Aorta (tissue), 5 donors: Measurements from ENCODE around the gene TAF6. TPM values are rescaled to one million over a fixed set of nuclear protein-coding genes. Genes with fewer than 3 reads are reported as not detected.
A peak's percentile ranks its signal among the peaks of the same experiment; 100 is the strongest.
"Not testable (repeated sequence)": the region's sequence is repeated elsewhere in the genome, so short reads cannot be mapped to it uniquely, and the experiment has no call there.

ENCODE experiments used
- ATAC-seq: fragments of 200-7000 bp; cut with Tn5 transposase; one replicate; pipeline ENCODE4 v1.9.1; 2022; ENCODE audit warnings: moderate library complexity; ENCODE audit not compliant: low FRiP score
- DNase-seq, 2 donors: peaks; one replicate each; pipeline ENCODE4 v3.0.0-alpha.2; 2020
- H3K27ac ChIP-seq, 2 donors: one replicate each; pipeline ENCODE4 v1.5.1; 2013; ENCODE audit warnings: low read length in 2 of 2, mild to moderate bottlenecking in 2 of 2, moderate library complexity in 2 of 2, control low read depth in 1 of 2, inconsistent platforms in 1 of 2, low read depth in 1 of 2
- H3K27me3 ChIP-seq, 2 donors: one replicate each; pipeline ENCODE4 v1.6.1; 2013; ENCODE audit warnings: control low read depth in 1 of 2, low read length in 1 of 2, mild to moderate bottlenecking in 1 of 2, moderate library complexity in 1 of 2; ENCODE audit not compliant: insufficient read depth in 2 of 2, control insufficient read depth in 1 of 2
- H3K36me3 ChIP-seq, 2 donors: one replicate each; pipeline ENCODE4 v1.6.1; 2013; ENCODE audit warnings: control low read depth in 1 of 2, low read length in 1 of 2, mild to moderate bottlenecking in 1 of 2; ENCODE audit not compliant: insufficient read depth in 2 of 2, control insufficient read depth in 1 of 2
- H3K4me1 ChIP-seq, 2 donors: one replicate each; pipeline ENCODE4 v1.6.1; 2013; ENCODE audit warnings: low read length in 2 of 2, control low read depth in 1 of 2, mild to moderate bottlenecking in 1 of 2, moderate library complexity in 1 of 2; ENCODE audit not compliant: insufficient read depth in 2 of 2, control insufficient read depth in 1 of 2
- H3K4me3 ChIP-seq, 2 donors: one replicate each; pipeline ENCODE4 v1.5.1; 2013; ENCODE audit warnings: low read length in 2 of 2, control low read depth in 1 of 2, mild to moderate bottlenecking in 1 of 2
- H3K9me3 ChIP-seq: one replicate; pipeline ENCODE4 v1.6.1; 2013; ENCODE audit warnings: mild to moderate bottlenecking, low read length; ENCODE audit not compliant: control insufficient read depth
- WGBS, 2 donors: extraction: QIAGEN DNeasy Blood & Tissue Kit; methylation state at CpG; one replicate each; pipeline ENCODE4 v1.1.7; 2013; 5-methylcytosine and 5-hydroxymethylcytosine counted together
- intact Hi-C, 2 donors: fragments of 100-400 bp; cut with DNase I; formaldehyde crosslinking; loops; one replicate each; pipeline versions ENCODE4 v1.14.2 to v1.15.0; 2022
- polyA plus RNA-seq, 2 donors: library from polyadenylated mRNA; stranded (reverse); fragments of 200-250 nt; gene quantifications; one replicate each; pipeline ENCODE4 v1.2.3, GENCODE V29; 2013
- total RNA-seq, 2 donors: library from RNA; stranded (reverse); fragmentation: NEBNext Ultra II Directional; extraction: Animal tissue kit (Norgen Biotek cat#: 25700); gene quantifications; one replicate each; pipeline ENCODE4 v1.2.1, GENCODE V29; 2021
- donor health status: healthy with polysubstance abuse.
- donor health status: Bipolar disorder and iron deficiency.
- donor health status: DM: no; HTN: no; CAD: no.
- donor health status: DM: no; HTN: no; CAD: no.
- donor health status: DM: yes; HTN: yes; CAD: no.

TAF6 gene
- total and polyA plus RNA-seq, 4 donors, result 24.2 to 39.3 (median 35.2) TPM

DNA sequence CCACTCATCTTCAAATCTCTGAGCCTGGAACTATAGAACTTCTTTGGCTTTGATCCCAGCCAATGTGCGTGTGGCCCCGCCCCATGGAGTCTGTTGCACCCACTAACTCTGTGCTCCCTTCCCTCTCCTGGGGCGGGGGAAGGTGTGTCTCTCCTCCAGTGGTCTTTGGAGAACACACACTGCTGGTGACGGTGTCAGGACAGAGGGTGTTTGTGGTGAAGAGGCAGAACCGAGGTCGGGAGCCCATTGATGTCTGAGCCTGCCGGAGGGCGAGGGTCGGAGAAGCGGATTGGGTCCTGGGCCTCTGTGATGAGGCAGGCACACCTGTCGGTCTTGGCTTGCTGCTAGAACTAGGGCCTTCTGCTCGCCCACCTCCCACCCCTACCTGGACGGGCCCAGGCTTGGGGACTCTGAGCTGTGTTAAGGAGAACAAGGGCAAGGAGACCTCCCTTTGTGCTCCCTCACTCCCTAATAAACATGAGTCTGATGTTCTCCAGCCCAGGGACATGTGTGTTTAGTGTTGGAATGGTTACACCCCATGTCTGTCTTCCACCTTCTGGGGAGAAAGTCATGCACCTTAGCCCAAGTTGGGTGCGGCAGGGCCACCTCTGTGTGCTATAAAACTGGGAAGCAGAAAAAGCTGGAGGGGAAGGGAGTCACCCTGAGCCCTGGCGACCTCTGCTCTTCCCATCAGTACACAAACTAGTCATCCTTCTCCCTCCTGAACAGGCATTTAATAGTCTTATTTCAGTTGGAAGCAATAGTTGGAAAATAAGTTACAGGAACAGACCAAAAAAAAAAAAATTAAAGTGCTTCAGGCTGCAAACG, 34.8 kb upstream of the TAF6 start:
- H3K27me3 ChIP-seq, result no peaks in the 10 kb centered on the region
- no peak overlapping the region for H3K27ac ChIP-seq
- intact Hi-C loops, result no loop called here
- no peak overlapping the region for H3K4me3 ChIP-seq
- no peaks in the 10 kb centered on the region for H3K36me3 ChIP-seq
- 79 to 80% methylated on average over 16 of the region's 16 CpGs for WGBS, 2 donors
- H3K9me3 ChIP-seq, result no peaks in the 10 kb centered on the region
- H3K4me1 ChIP-seq, result no peaks in the 10 kb centered on the region
- ATAC-seq (no peak), DNase-seq (no peak)

DNA sequence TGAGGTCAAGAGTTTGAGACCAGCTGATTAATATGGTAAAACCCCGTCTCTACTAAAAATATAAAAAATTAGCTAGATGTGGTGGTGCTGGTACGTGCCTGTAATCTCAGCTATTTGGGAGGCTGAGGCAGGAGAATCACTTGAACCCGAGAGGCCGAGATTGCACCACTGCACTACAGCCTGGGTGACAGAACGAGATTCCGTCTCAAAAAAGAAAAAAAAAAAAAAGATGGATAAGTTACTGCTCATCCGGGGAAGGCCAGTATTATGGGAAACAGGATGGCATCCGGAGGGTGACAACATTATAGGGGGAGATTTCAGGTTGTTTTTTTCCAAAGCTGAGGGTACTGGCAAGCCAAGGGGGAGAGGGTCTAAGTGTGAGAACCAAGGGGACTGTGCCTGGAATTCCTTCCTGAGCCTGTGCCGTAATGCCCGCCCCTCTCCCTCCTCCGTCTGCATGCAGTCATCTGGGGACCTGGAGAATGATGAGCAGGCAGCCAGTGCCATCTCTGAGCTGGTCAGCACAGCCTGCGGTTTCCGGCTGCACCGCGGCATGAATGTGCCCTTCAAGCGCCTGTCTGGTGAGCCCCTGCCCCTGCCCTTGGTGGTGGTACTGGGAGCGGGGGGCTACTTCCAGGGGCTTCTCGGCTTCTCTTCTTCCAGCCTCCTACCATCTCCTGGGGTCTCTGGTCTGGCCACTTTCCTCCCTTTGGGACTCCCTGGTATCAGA, 33.9 kb upstream of the TAF6 start:
- H3K9me3 ChIP-seq, result no peaks in the 10 kb centered on the region
- H3K4me3 ChIP-seq, result no peak overlapping the region
- ATAC-seq, result no peak
- intact Hi-C loops, result no loop called here
- no peak overlapping the region for H3K27ac ChIP-seq
- no peaks in the 10 kb centered on the region for H3K36me3 ChIP-seq
- no peaks in the 10 kb centered on the region for H3K27me3 ChIP-seq
- H3K4me1 ChIP-seq, result no peaks in the 10 kb centered on the region
- WGBS, 2 donors, result 86% methylated on average over 18 of the region's 18 CpGs
- no peak for DNase-seq

DNA sequence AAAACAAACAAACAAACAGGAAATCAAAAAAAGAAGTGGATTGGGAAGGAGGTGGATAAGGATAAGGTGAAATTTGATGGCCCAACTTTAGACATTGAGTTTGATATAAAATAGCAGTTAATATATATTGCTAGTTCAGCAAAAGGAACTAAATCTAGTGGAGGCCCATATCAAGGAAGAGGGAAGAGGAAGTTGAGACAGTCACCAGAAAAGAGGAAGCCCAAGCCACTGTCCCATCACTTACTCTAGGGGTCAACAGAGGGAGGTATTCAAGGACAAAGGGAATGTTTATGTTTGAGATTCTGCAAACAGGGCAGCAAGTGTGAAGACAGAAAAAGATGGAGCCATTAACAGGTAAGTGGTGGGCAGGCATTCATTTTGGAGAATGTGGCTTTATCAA, 33.2 kb upstream of the TAF6 start:
- H3K4me1 ChIP-seq, result no peaks in the 10 kb centered on the region
- no peak for DNase-seq
- H3K27me3 ChIP-seq, result no peaks in the 10 kb centered on the region
- intact Hi-C loops, result no loop called here
- no peak for ATAC-seq
- H3K4me3 ChIP-seq, result no peak overlapping the region
- no peaks in the 10 kb centered on the region for H3K36me3 ChIP-seq
- no peak overlapping the region for H3K27ac ChIP-seq
- H3K9me3 ChIP-seq, result no peaks in the 10 kb centered on the region

DNA sequence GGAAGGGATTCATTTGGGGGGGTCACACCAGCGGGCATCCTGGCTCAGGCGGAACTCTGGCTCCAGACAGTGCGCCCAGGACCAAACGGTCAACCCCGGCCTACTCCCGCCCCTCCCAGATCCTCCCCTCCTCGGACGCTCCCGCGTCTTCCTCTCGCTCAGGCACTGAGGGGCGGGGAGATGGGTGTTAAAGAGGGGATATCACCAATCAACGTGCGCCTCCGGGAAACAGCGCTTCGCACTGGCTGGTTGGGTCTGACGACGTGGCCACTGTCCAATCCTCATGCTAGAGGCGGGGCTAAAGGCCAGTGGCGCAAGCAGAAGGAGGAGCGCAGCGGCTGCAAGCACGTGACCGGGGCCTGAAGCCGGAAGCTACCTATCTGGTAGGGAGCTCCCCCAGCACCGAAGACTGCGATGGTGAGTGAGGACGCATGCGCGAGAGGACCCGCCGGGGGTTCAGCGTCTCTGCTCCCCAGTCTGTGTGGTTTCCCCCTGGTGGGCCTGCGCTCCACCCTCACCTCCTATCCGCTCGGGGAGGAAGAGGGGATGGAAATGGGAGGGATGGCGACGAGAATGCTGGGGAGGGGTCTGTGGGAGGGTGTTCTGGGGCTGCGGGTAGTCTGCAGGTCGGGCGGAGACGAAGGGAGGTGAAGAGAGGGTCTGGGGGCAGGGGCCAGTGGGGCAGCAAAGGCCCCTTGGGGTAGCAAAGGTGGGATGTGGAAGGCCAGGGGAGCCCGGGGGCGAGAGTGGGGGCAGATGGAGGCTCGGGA, 29.6 kb upstream of the TAF6 start, which contains the start of gene LAMTOR4:
Gene LAMTOR4, plus strand, starts transcription at position 360 of the 770 bp plus-strand sequence. Its CDS starts 55 bp downstream, at position 415.
- peak; percentile 99 for ATAC-seq
- no peaks in the 10 kb centered on the region for H3K36me3 ChIP-seq
- peak within 1 kb of the TSS in 1 of 2 donors; percentile 28 for H3K27ac ChIP-seq
- H3K9me3 ChIP-seq, result no peaks in the 10 kb centered on the region
- H3K27me3 ChIP-seq, result no peaks in the 10 kb centered on the region
- intact Hi-C loops, result no loop called here
- H3K4me1 ChIP-seq, result no peaks in the 10 kb centered on the region
- 0 to 1% methylated on average over 45 to 46 of the region's 46 CpGs for WGBS, 2 donors
- H3K4me3 ChIP-seq, result peak within 1 kb of the TSS; percentile 42 to 63
- peak; percentile 99 for DNase-seq

DNA sequence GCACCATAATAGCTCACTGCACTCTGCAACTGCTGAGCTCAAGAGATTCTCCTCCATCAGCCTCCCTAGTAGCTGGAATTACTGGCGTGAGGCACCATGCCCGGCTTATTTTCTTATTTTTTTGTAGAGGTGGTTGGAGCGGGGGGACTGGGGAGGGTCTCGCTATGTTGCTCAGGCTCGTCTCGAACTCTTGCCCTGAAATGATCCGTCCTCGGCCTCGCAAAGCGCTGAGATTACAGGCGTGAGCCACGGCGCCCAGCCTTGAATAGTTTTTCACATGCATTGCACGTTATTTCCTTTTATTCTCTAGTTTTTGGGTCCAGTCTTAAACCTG, 29.0 kb upstream of the TAF6 start:
- Histone ChIP-seq H3K36me3 (no peaks in the 10 kb centered on the region), H3K27ac (peak overlapping the region in 1 of 2 donors; percentile 28), H3K9me3 (no peaks in the 10 kb centered on the region), H3K4me3 (peak overlapping the region; percentile 3 to 13), H3K4me1 (no peaks in the 10 kb centered on the region), H3K27me3 (no peaks in the 10 kb centered on the region)
- ATAC-seq (peak; percentile 2), DNase-seq (no peak)
- intact Hi-C loops, result no loop called here
- 5 to 9% methylated on average over 14 of the region's 14 CpGs for WGBS, 2 donors

DNA sequence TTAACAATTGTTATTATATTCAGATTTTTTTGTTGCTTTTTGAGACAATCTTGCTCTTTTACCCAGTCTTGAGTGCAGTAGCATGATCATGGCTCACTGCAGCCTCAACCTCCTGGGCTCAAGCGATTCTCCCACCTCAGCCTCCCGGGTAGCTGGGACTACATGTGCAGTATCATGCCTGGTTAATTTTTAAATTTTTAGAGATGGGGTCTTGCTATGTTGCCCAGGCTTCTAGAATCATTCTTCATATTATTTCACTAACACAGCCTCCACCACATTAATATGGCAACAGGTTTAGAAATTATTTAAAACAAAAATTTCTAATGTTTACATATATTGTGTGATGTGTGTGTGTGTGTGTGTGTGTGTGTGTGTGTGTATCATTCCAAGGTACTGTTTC, 28.1 kb upstream of the TAF6 start:
- 88 to 96% methylated on average over 2 of the region's 2 CpGs for WGBS, 2 donors
- Histone ChIP-seq H3K36me3 (no peaks in the 10 kb centered on the region), H3K9me3 (no peaks in the 10 kb centered on the region), H3K4me1 (no peaks in the 10 kb centered on the region), H3K4me3 (no peak overlapping the region), H3K27ac (no peak overlapping the region), H3K27me3 (no peaks in the 10 kb centered on the region)
- ATAC-seq (no peak), DNase-seq (no peak)
- intact Hi-C loops, result no loop called here

DNA sequence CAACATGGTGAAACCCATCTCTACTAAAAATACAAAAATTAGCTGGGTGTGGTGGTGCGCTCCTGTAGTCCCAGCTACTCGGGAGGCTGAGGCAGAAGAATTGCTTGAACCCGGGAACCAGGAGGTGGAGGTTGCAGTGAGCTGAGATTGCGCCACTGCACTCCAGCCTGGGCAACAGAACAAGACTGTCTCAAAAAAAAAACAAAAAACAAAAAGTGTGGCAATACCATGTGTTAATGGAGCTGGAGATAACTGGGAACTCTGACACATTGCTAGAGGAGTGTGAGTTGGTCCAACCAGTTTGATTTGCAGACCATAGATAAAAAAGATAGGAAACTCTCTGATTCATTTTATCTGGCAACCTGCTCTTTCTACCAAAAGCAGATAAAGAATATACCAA, 27.2 kb upstream of the TAF6 start:
- H3K27ac ChIP-seq, intact Hi-C loops, H3K4me3 ChIP-seq, ATAC-seq, H3K9me3 ChIP-seq, H3K4me1 ChIP-seq, H3K27me3 ChIP-seq, DNase-seq, H3K36me3 ChIP-seq: not testable (repeated sequence)
- 85 to 86% methylated on average over 4 of the region's 4 CpGs for WGBS, 2 donors

DNA sequence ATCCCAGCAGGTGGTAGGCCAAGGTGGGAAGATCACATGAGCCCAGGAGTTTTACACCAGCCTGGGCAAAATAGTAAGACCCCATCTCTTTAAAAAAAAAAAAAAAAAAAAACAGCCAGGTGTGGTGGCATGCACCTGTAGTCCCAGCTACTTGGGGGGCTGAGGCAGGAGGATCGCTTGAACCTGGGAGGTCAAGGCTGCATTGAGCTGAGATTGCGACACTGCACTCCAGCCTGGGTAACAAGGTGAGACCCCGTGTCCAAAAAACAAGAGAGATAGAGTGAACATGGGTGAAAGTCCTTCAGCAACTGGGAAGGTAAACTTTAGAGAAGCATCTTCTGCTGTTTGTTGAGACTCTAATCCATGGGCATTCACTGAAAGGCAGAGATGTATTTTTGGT, 23.3 kb upstream of the TAF6 start:
- 91 to 95% methylated on average over 3 of the region's 3 CpGs for WGBS, 2 donors
- H3K27ac ChIP-seq, result no peak overlapping the region
- H3K36me3 ChIP-seq, result no peaks in the 10 kb centered on the region
- intact Hi-C loops, result no loop called here
- H3K27me3 ChIP-seq, result no peaks in the 10 kb centered on the region
- no peak for DNase-seq
- no peak for ATAC-seq
- no peaks in the 10 kb centered on the region for H3K9me3 ChIP-seq
- no peaks in the 10 kb centered on the region for H3K4me1 ChIP-seq
- H3K4me3 ChIP-seq, result no peak overlapping the region
